A549 (cell line): ENCODE data around the gene SLC51A. TPM values are rescaled to one million over a fixed set of nuclear protein-coding genes. Genes with fewer than 3 reads are reported as not detected.

Experiments
- ATAC-seq, 2 experiments: fragments of 200-7000 bp in 1 of 2; fragments of >200 bp in 1 of 2; cut with Nextera tagmentation in 1 of 2; cut with Tn5 transposase in 1 of 2; 3 replicates each; pipeline versions ENCODE4 v1.8.0 to v1.9.1; 2018 to 2020; ENCODE audit warnings: mild to moderate bottlenecking in 1 of 2, moderate library complexity in 1 of 2
- CTCF ChIA-PET: fragments of 300-600 bp; sonication (Branson Sonifier 250); formaldehyde crosslinking; extraction: SDS; loops from one replicate; lab custom pipeline; 2021; ENCODE audit warnings: antibody characterized with exemption, inconsistent platforms; lab: Yijun Ruan, JAX
- POLR2A ChIA-PET: fragments of 350-600 bp; formaldehyde crosslinking; extraction: SDS; loops from one replicate; lab custom pipeline; 2021; ENCODE audit warnings: antibody characterized with exemption, inconsistent platforms; lab: Yijun Ruan, JAX
- DNase-seq, 2 experiments: peaks; one replicate each; pipeline versions ENCODE4 v3.0.0 to v3.0.0-alpha.2; 2011 to 2016; ENCODE audit warnings: low read depth in 1 of 2, low spot score in 1 of 2
- FAIRE-seq: peaks from 2 replicates; lab custom pipeline; 2011; peaks lifted over from hg19 to GRCh38; lab: Jason Lieb, UNC
- H3K27ac ChIP-seq, 2 experiments: fragments of >200 bp; sonication (Bioruptor Twin); formaldehyde crosslinking; 3 replicates each; pipeline ENCODE4 v1.5.1; 2016 to 2017
- H3K4me1 ChIP-seq: fragments of >200 bp; sonication (Bioruptor Twin); formaldehyde crosslinking; 3 replicates; pipeline ENCODE4 v1.6.1; 2016
- H3K4me2 ChIP-seq: fragments of >200 bp; sonication (Bioruptor Twin); formaldehyde crosslinking; 3 replicates; pipeline ENCODE4 v1.6.1; 2016
- H3K4me3 ChIP-seq: fragments of >200 bp; sonication (Bioruptor Twin); formaldehyde crosslinking; 3 replicates; pipeline ENCODE4 v1.5.1; 2016
- H3K9me3 ChIP-seq: fragments of >200 bp; sonication (Bioruptor Twin); formaldehyde crosslinking; 3 replicates; pipeline ENCODE4 v1.6.1; 2016
- CEBPB ChIP-seq, 2 experiments: fragments of >200 bp in 1 of 2; sonication (Bioruptor Twin) in 1 of 2; formaldehyde crosslinking in 1 of 2; IDR thresholded peaks; 2 replicates each; pipeline ENCODE4 v1.6.1; 2012 to 2016
- CHD2 ChIP-seq: fragments of 150-350 bp; IDR thresholded peaks from 2 replicates; pipeline ENCODE4 v1.6.1; 2014; ENCODE audit warnings: low read length; ENCODE audit not compliant: partially characterized antibody
- CHD4 ChIP-seq: fragments of 200-600 bp; sonication (generic); IDR thresholded peaks from 2 replicates; pipeline ENCODE4 v1.6.1; 2016; ENCODE audit warnings: antibody characterized with exemption, mild to moderate bottlenecking, borderline replicate concordance
- CTCF ChIP-seq: fragments of >200 bp; sonication (Bioruptor Twin); formaldehyde crosslinking; IDR thresholded peaks from 3 replicates; pipeline ENCODE4 v1.5.1; 2016
- EHMT2 ChIP-seq: fragments of 200-600 bp; sonication (generic); IDR thresholded peaks from 2 replicates; pipeline ENCODE4 v1.6.1; 2016; ENCODE audit warnings: antibody characterized with exemption, low read depth, mild to moderate bottlenecking, moderate library complexity
- ELK1 ChIP-seq: fragments of 150-350 bp; IDR thresholded peaks from 2 replicates; pipeline ENCODE4 v1.6.1; 2014; ENCODE audit warnings: low read depth, mild to moderate bottlenecking, low read length
- EP300 ChIP-seq, 2 experiments: fragments of >200 bp; sonication (Bioruptor Twin); formaldehyde crosslinking; IDR thresholded peaks; 2 replicates in 1 of 2; 3 replicates in 1 of 2; pipeline ENCODE4 v1.6.1; 2016 to 2017
- FOXS1 ChIP-seq: fragments of 250-450 bp; sonication (Bioruptor Pico); IDR thresholded peaks from 2 replicates; pipeline ENCODE4 v1.5.0; 2020; ENCODE audit warnings: mild to moderate bottlenecking, moderate library complexity
- GATA3 ChIP-seq: IDR thresholded peaks from 2 replicates; pipeline ENCODE4 v1.6.1; 2012; ENCODE audit warnings: borderline replicate concordance
- HES2 ChIP-seq: fragments of >200 bp; sonication (Bioruptor Twin); formaldehyde crosslinking; IDR thresholded peaks from 2 replicates; pipeline ENCODE4 v1.6.1; 2016
- HMGXB4 ChIP-seq: fragments of 250-450 bp; sonication (Bioruptor Pico); IDR thresholded peaks from 2 replicates; pipeline ENCODE4 v1.5.0; 2021; ENCODE audit warnings: mild to moderate bottlenecking, moderate library complexity, borderline replicate concordance
- HOXB5 ChIP-seq: fragments of 250-450 bp; sonication (Bioruptor Pico); IDR thresholded peaks from 2 replicates; pipeline ENCODE4 v1.5.0; 2020; ENCODE audit warnings: mild to moderate bottlenecking, moderate library complexity
- NR3C1 ChIP-seq: fragments of >200 bp; sonication (Bioruptor Twin); formaldehyde crosslinking; IDR thresholded peaks from 3 replicates; pipeline ENCODE4 v1.6.1; 2017
- PBX3 ChIP-seq: IDR thresholded peaks from 2 replicates; pipeline ENCODE4 v1.6.1; 2012
- PHF8 ChIP-seq: fragments of 200-600 bp; sonication (generic); IDR thresholded peaks from 2 replicates; pipeline ENCODE4 v1.6.1; 2016; ENCODE audit warnings: low read depth, mild to moderate bottlenecking, antibody characterized with exemption, moderate library complexity, borderline replicate concordance
- RARB ChIP-seq: fragments of 250-450 bp; sonication (Bioruptor Pico); IDR thresholded peaks from 2 replicates; pipeline ENCODE4 v1.8.0; 2021; ENCODE audit warnings: mild to moderate bottlenecking, moderate library complexity
- SMC3 ChIP-seq: fragments of >200 bp; sonication (Bioruptor Twin); formaldehyde crosslinking; IDR thresholded peaks from 3 replicates; pipeline ENCODE4 v1.6.1; 2018; ENCODE audit warnings: inconsistent platforms
- SREBF2 ChIP-seq: fragments of 450-650 bp; IDR thresholded peaks from 2 replicates; pipeline ENCODE4 v1.6.1; 2014; ENCODE audit warnings: mild to moderate bottlenecking, moderate library complexity
- ZC3H11A ChIP-seq: fragments of 450-650 bp; IDR thresholded peaks from 2 replicates; pipeline ENCODE4 v1.6.1; 2014; ENCODE audit warnings: antibody characterized with exemption, mild to moderate bottlenecking
- ZFP36 ChIP-seq: fragments of 450-650 bp; IDR thresholded peaks from 2 replicates; pipeline ENCODE4 v1.6.1; 2014; ENCODE audit warnings: borderline replicate concordance; ENCODE audit not compliant: partially characterized antibody
- ZNF302 ChIP-seq: fragments of 250-450 bp; sonication (Bioruptor Pico); IDR thresholded peaks from 2 replicates; pipeline ENCODE4 v1.9.0; 2021; ENCODE audit warnings: inconsistent platforms, mild to moderate bottlenecking, moderate library complexity
- ZSCAN20 ChIP-seq: fragments of 250-450 bp; sonication (Bioruptor Pico); IDR thresholded peaks from 2 replicates; pipeline ENCODE4 v1.8.0; 2022; ENCODE audit warnings: mild to moderate bottlenecking, moderate library complexity
- whole genome bisulfite sequencing: methylation state at CpG from one replicate; pipeline ENCODE4 v1.1.6; 2017; ENCODE audit errors: missing lambda C conversion rate; 5-methylcytosine and 5-hydroxymethylcytosine counted together
- polyA plus RNA-seq, 4 experiments: library from polyadenylated mRNA; depleted of rRNA in 3 of 4; stranded (reverse); fragments of >200 nt; fragmentation: RNase III in 1 of 4; extraction: RNeasy Plus Mini Kit Qiagen cat#74134 plus additional on column Dnase treatment in 1 of 4; gene quantifications; 2 replicates in 3 of 4; 3 replicates in 1 of 4; pipeline ENCODE4 v1.2.3, GENCODE V29; 2011 to 2017
- TF ChIP-seq, protein P1 (sequence below): IDR thresholded peaks from 2 replicates; pipeline ENCODE4 v1.6.1; 2012

The SLC51A gene
- polyA plus RNA-seq, 2 of the 4 experiments (the other 2 are of a cell fraction), result not detected

DNA sequence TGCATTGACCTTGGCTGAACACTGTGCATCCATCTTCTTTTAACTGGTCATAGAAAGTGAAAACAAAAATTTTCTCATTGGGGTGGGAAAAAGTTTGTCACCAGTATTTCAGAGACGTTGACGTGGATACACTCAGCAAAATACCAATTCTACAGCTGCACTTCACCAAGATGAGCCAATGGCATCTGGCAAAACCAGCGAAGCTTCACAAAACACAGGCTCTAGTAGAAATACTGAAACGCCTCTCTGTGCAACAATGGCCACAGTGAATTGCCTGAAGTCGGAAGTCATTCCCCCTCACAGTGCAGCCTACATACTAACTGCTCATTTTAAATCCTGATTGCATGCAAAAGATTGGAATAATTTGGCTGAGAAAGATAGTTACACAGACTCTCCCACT, 54.2 kb downstream of the SLC51A start:
- Histone ChIP-seq H3K27ac (no peak overlapping the region), H3K9me3 (no peaks in the 10 kb centered on the region), H3K4me2 (no peak overlapping the region), H3K4me3 (no peak overlapping the region), H3K4me1 (peaks cover 19% of the 10 kb centered on the region)
- no peak for ATAC-seq
- POLR2A ChIA-PET, result no interaction called here
- CTCF ChIA-PET, result no interaction called here
- no peak for DNase-seq
- FAIRE-seq, result no peak
- TF ChIP-seq EHMT2 (no peak), PBX3 (no peak), HES2 (no peak), HOXB5 (CRISPR knock-in tag) (no peak), FOXS1 (CRISPR knock-in tag) (no peak), ZNF302 (CRISPR knock-in tag) (no peak), NR3C1 (no peak), EP300 (IDR thresholded peaks at IDR 0.05) (no peak), CTCF (no peak), PHF8 (no peak), ZSCAN20 (CRISPR knock-in tag) (no peak)
- WGBS, result 89% methylated on average over 5 of the region's 5 CpGs

- ChIA-PET CTCF (interaction anchor here (0.5 to 1.2 kb wide), 5 partner anchors 8 to 906 kb away, joined by 3 to 4 read pairs (median 3); no protein-coding TSS in a partner anchor), POLR2A (interaction anchor here (0.9 kb wide), 1 partner anchor 15 kb away, joined by 3 read pairs; the partner anchor contains the start of gene PCYT1A)
- DNase-seq, result no peak
- no peak overlapping the region for H3K4me3 ChIP-seq
- H3K9me3 ChIP-seq, result no peaks in the 10 kb centered on the region
- no peak for FAIRE-seq
- TF ChIP-seq CHD4, result no peak
- no peak for TF ChIP-seq EHMT2
- no peak for TF ChIP-seq ELK1
- TF ChIP-seq HMGXB4, result no peak
- no peak for TF ChIP-seq ZC3H11A
- TF ChIP-seq PBX3, result no peak
- no peak for TF ChIP-seq RARB (CRISPR knock-in tag)
- no peak for TF ChIP-seq GATA3
- TF ChIP-seq CHD2, result no peak
- no peak for TF ChIP-seq SREBF2
- TF ChIP-seq ZFP36, result no peak
- no peak for TF ChIP-seq CEBPB (IDR thresholded peaks at IDR 0.05)
- TF ChIP-seq SMC3, result no peak
- no peak for TF ChIP-seq PHF8
- TF ChIP-seq, protein P1, sequence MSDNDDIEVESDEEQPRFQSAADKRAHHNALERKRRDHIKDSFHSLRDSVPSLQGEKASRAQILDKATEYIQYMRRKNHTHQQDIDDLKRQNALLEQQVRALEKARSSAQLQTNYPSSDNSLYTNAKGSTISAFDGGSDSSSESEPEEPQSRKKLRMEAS, result no peak
- peaks cover 16% of the 10 kb centered on the region for H3K4me1 ChIP-seq
- ATAC-seq, result no peak
- WGBS, result 94% methylated on average over 10 of the region's 14 CpGs
- H3K4me2 ChIP-seq, result no peak overlapping the region
- H3K27ac ChIP-seq, result no peak overlapping the region
Measured at GRCh38 chr3:196272826-196273225, 56.5 kb downstream of the SLC51A start.
